K562 (cell line): Measurements from ENCODE around the gene SCFD2. TPM values are rescaled to one million over a fixed set of nuclear protein-coding genes. Genes with fewer than 3 reads are reported as not detected.

Experiments used
- ATAC-seq: fragments of 200-7000 bp; cut with Tn5 transposase; 3 replicates; pipeline ENCODE4 v1.9.1; 2020; ENCODE audit warnings: moderate library complexity
- BruUV-seq: library from RNA; stranded (reverse); fragments of 400-500 nt; replicated peaks from 2 replicates; lab custom pipeline; 2021; lab: Mats Ljungman, UMichigan
- CTCF ChIA-PET: fragments of 300-600 bp; formaldehyde crosslinking; extraction: SDS; loops from one replicate; lab custom pipeline; 2021; ENCODE audit warnings: low intra/inter-chr PET ratio; lab: Yijun Ruan, JAX
- POLR2A ChIA-PET: fragments of 300-600, 350-650 bp; sonication (Branson Sonifier 250); formaldehyde crosslinking; extraction: SDS; loops from one replicate; lab custom pipeline; 2021; ENCODE audit warnings: antibody characterized with exemption, inconsistent platforms; lab: Yijun Ruan, JAX
- DNase-seq, 4 experiments: peaks; one replicate each; pipeline versions ENCODE4 v3.0.0 to v3.0.0-alpha.2; 2011 to 2018; ENCODE audit warnings: low spot score in 3 of 4, mixed read lengths in 3 of 4; ENCODE audit errors: extremely low read depth in 1 of 4
- FAIRE-seq: peaks from 2 replicates; lab custom pipeline; 2011; peaks lifted over from hg19 to GRCh38; lab: Jason Lieb, UNC
- H2AFZ ChIP-seq: 2 replicates; pipeline ENCODE4 v1.6.0; 2011; ENCODE audit warnings: low read depth, low read length, control low read depth, inconsistent platforms
- H3K27ac ChIP-seq: fragments of 200-600 bp; 3 replicates; pipeline ENCODE4 v1.8.0; 2011; ENCODE audit warnings: low read depth, mild to moderate bottlenecking, control low read depth, inconsistent platforms, low read length, moderate library complexity, mixed read lengths; ENCODE audit errors: extremely low read depth
- H3K27me3 ChIP-seq, 2 experiments: fragments of 300-600 bp in 1 of 2; 2 replicates in 1 of 2; 3 replicates in 1 of 2; pipeline versions ENCODE4 v1.6.0 to v1.8.0; 2011; ENCODE audit warnings: inconsistent platforms in 2 of 2, low read length in 2 of 2, mild to moderate bottlenecking in 1 of 2, mixed read lengths in 1 of 2, moderate library complexity in 1 of 2; ENCODE audit not compliant: control insufficient read depth in 2 of 2, insufficient read depth in 2 of 2
- H3K36me3 ChIP-seq: fragments of 300-600 bp; 3 replicates; pipeline ENCODE4 v1.8.0; 2011; ENCODE audit warnings: mild to moderate bottlenecking, low read length, inconsistent platforms; ENCODE audit not compliant: control insufficient read depth, insufficient read depth
- H3K4me1 ChIP-seq, 2 experiments: fragments of 200-600 bp in 1 of 2; replicated peaks in 1 of 2; 2 replicates in 1 of 2; 3 replicates in 1 of 2; pipeline versions ENCODE4 v1.5.1 to v1.8.0; 2011; ENCODE audit warnings: inconsistent platforms in 2 of 2, low read length in 2 of 2, mild to moderate bottlenecking in 1 of 2, mixed read lengths in 1 of 2, moderate library complexity in 1 of 2; ENCODE audit not compliant: control insufficient read depth in 2 of 2, insufficient read depth in 2 of 2
- H3K4me2 ChIP-seq: 2 replicates; pipeline ENCODE4 v1.6.1; 2011; ENCODE audit warnings: low read length, control low read depth, inconsistent platforms, mixed read lengths; ENCODE audit not compliant: insufficient read depth
- H3K4me3 ChIP-seq: fragments of 200-600 bp; sonication (generic), shearing (Covaris generic); 2 replicates; pipeline ENCODE4 v1.5.1; 2016; ENCODE audit warnings: control low read depth, inconsistent platforms
- H3K79me2 ChIP-seq: fragments of 200-600 bp; 3 replicates; pipeline ENCODE4 v1.8.0; 2011; ENCODE audit warnings: low read length, inconsistent platforms; ENCODE audit not compliant: control insufficient read depth, insufficient read depth
- H3K9ac ChIP-seq, 2 experiments: 2 replicates each; pipeline versions ENCODE4 v1.6.0 to v1.6.1; 2011; ENCODE audit warnings: low read depth in 2 of 2, low read length in 2 of 2, control low read depth in 1 of 2, inconsistent platforms in 1 of 2, mild to moderate bottlenecking in 1 of 2, mixed read lengths in 1 of 2; ENCODE audit not compliant: insufficient read depth in 1 of 2
- H3K9me1 ChIP-seq: one replicate; pipeline ENCODE4 v1.6.0; 2011; ENCODE audit warnings: inconsistent platforms, mild to moderate bottlenecking, low read length, moderate library complexity; ENCODE audit not compliant: control insufficient read depth, insufficient read depth
- H3K9me3 ChIP-seq: replicated peaks from 2 replicates; pipeline ENCODE4 v1.5.1; 2011; ENCODE audit warnings: low read depth, low read length, inconsistent platforms; ENCODE audit not compliant: control insufficient read depth, insufficient read depth
- H4K20me1 ChIP-seq: replicated peaks from 2 replicates; pipeline ENCODE4 v1.6.1; 2011; ENCODE audit warnings: low read length, inconsistent platforms, mixed read lengths; ENCODE audit not compliant: control insufficient read depth, insufficient read depth
- BHLHE40 ChIP-seq: IDR thresholded peaks from 2 replicates; pipeline ENCODE4 v1.6.1; 2011; ENCODE audit warnings: low read length, improper control_type of control experiment
- USF2 ChIP-seq: sonication (generic); formaldehyde crosslinking; IDR thresholded peaks from 2 replicates; pipeline ENCODE4 v1.5.0; 2020; ENCODE audit warnings: missing genetic modification reagents
- ZNF444 ChIP-seq: fragments of 250-450 bp; sonication (Bioruptor Pico); IDR thresholded peaks from 2 replicates; pipeline ENCODE4 v1.4.0; 2020; ENCODE audit warnings: mild to moderate bottlenecking, moderate library complexity
- WGBS: fragments of 100-300 bp; shearing (Covaris generic); methylation state at CpG from one replicate; pipeline ENCODE4 v1.1.6; 2016; ENCODE audit warnings: low coverage, mixed read lengths; ENCODE audit not compliant: insufficient coverage; ENCODE audit errors: missing lambda C conversion rate; 5-methylcytosine and 5-hydroxymethylcytosine counted together
- in situ Hi-C: fragments of 300-500 bp; cut with MboI; formaldehyde crosslinking; loops from 4 replicates; pipeline ENCODE4 v1.15.0; 2018; ENCODE audit warnings: inconsistent platforms, mixed read lengths
- intact Hi-C: fragments of 100-400 bp; cut with micrococcal nuclease; formaldehyde crosslinking; loops from 2 replicates; pipeline ENCODE4 v1.14.2; 2022
- polyA plus RNA-seq, 8 experiments: library from polyadenylated mRNA; depleted of rRNA in 4 of 8; stranded (reverse) in 5 of 8; unstranded in 3 of 8; fragments of >200 nt; fragmentation: Nextera tagmentation in 2 of 8; fragmentation: Illumina TruSeq in 1 of 8; extraction: Ambion mirVana in 2 of 8; extraction: Trizol in 1 of 8; gene quantifications; 2 replicates each; pipeline versions ENCODE4 v1.2.1 to v1.2.3, GENCODE V29; 2011 to 2014; ENCODE audit warnings: inconsistent platforms in 1 of 8, missing spikeins in 1 of 8
- total RNA-seq, 7 experiments: library from RNA; depleted of rRNA in 6 of 7; stranded (reverse); fragments of >200 nt in 6 of 7; fragmentation: Illumina TruSeq in 2 of 7; extraction: Trizol in 2 of 7; gene quantifications; 2 replicates each; pipeline versions ENCODE4 v1.2.1 to v1.2.3, GENCODE V29; 2011 to 2021; ENCODE audit warnings: low replicate concordance in 1 of 7

SCFD2 gene
- total and polyA plus RNA-seq, 9 of the 15 experiments (the other 6 are each of a cell fraction or from before 2014, with no cell fraction given), result 5.7 to 30.3 (median 22.8) TPM

GRCh38 chr4:53169695-53170617 is 195.9 kb downstream of the SCFD2 start:
- DNase-seq (no peak), FAIRE-seq (no peak), ATAC-seq (no peak)
- H3K27ac ChIP-seq, result no peak overlapping the region
- in situ Hi-C loops (no loop called here), intact Hi-C loops (no loop called here)
- ChIA-PET CTCF (no interaction called here), POLR2A (interaction anchor here (1.2 kb wide), 1 partner anchor 14 kb away, joined by 3 read pairs; no protein-coding TSS in a partner anchor)
- no peaks in the 10 kb centered on the region for H3K9me3 ChIP-seq
- H2AFZ ChIP-seq, result no peak overlapping the region
- H3K27me3 ChIP-seq, result no peaks in the 10 kb centered on the region
- no peaks in the 10 kb centered on the region for H4K20me1 ChIP-seq
- no peaks in the 10 kb centered on the region for H3K9me1 ChIP-seq
- no peak overlapping the region for H3K4me2 ChIP-seq
- no peak overlapping the region for H3K4me3 ChIP-seq
- WGBS, result 66% methylated on average over 5 of the region's 5 CpGs
- H3K36me3 ChIP-seq, result no peaks in the 10 kb centered on the region
- H3K79me2 ChIP-seq, result no peaks in the 10 kb centered on the region
- BruUV-seq, result no TSS peak
- TF ChIP-seq USF2 (CRISPR knock-in tag), result no peak
- TF ChIP-seq ZNF444 (CRISPR knock-in tag), result no peak
- no peak for TF ChIP-seq BHLHE40
- H3K4me1 ChIP-seq, result no peaks in the 10 kb centered on the region
- H3K9ac ChIP-seq, result no peak overlapping the region
